H9 (cell line): ENCODE data around the gene COQ10B. TPM values are rescaled to one million over a fixed set of nuclear protein-coding genes. Genes with fewer than 3 reads are reported as not detected.

ENCODE experiments used
- DNase-seq: peaks from one replicate; pipeline ENCODE4 v3.0.0-alpha.2; 2017
- H2AFZ ChIP-seq: one replicate; pipeline ENCODE4 v1.6.1; 2013; ENCODE audit warnings: mild to moderate bottlenecking, low read length, control low read depth, moderate library complexity
- H2AK5ac ChIP-seq: 2 replicates; pipeline ENCODE4 v1.6.1; 2013; ENCODE audit warnings: low read length, control low read depth, mixed read lengths; ENCODE audit not compliant: insufficient read length
- H2BK120ac ChIP-seq: one replicate; pipeline ENCODE4 v1.6.1; 2013; ENCODE audit warnings: low read depth, mild to moderate bottlenecking, low read length, control low read depth, inconsistent platforms; ENCODE audit not compliant: poor library complexity, severe bottlenecking
- H2BK12ac ChIP-seq: 2 replicates; pipeline ENCODE4 v1.6.1; 2013; ENCODE audit warnings: low read length, control low read depth, mixed read lengths, low read depth; ENCODE audit not compliant: insufficient read length
- H2BK15ac ChIP-seq: 2 replicates; pipeline ENCODE4 v1.6.1; 2013; ENCODE audit warnings: low read depth, low read length, control low read depth
- H2BK20ac ChIP-seq: one replicate; pipeline ENCODE4 v1.6.1; 2013; ENCODE audit warnings: low read depth, mild to moderate bottlenecking, low read length, control low read depth, inconsistent platforms; ENCODE audit not compliant: poor library complexity, severe bottlenecking
- H2BK5ac ChIP-seq: 2 replicates; pipeline ENCODE4 v1.6.1; 2013; ENCODE audit warnings: low read length, control low read depth, mixed read lengths; ENCODE audit not compliant: insufficient read length
- H3K14ac ChIP-seq: 2 replicates; pipeline ENCODE4 v1.6.1; 2013; ENCODE audit warnings: low read length, control low read depth; ENCODE audit not compliant: insufficient read depth
- H3K18ac ChIP-seq: 2 replicates; pipeline ENCODE4 v1.6.1; 2013; ENCODE audit warnings: low read depth, mild to moderate bottlenecking, mixed read lengths, low read length, control low read depth; ENCODE audit not compliant: insufficient read length
- H3K23ac ChIP-seq: 2 replicates; pipeline ENCODE4 v1.6.1; 2013; ENCODE audit warnings: low read length, control low read depth, mixed read lengths, low read depth; ENCODE audit not compliant: insufficient read length
- H3K23me2 ChIP-seq: 2 replicates; pipeline ENCODE4 v1.6.1; 2013; ENCODE audit warnings: low read depth, mild to moderate bottlenecking, mixed read lengths, low read length, control low read depth; ENCODE audit not compliant: insufficient read length, poor library complexity, severe bottlenecking
- H3K27ac ChIP-seq: 2 replicates; pipeline ENCODE4 v1.5.1; 2013; ENCODE audit warnings: low read length, control low read depth, mixed read lengths, low read depth; ENCODE audit not compliant: insufficient read length
- H3K27me3 ChIP-seq: 2 replicates; pipeline ENCODE4 v1.6.1; 2013; ENCODE audit warnings: low read length, control low read depth, inconsistent platforms; ENCODE audit not compliant: insufficient read depth
- H3K4ac ChIP-seq: 2 replicates; pipeline ENCODE4 v1.6.1; 2013; ENCODE audit warnings: low read depth, mild to moderate bottlenecking, control low read depth, inconsistent platforms, low read length, moderate library complexity
- H3K4me1 ChIP-seq: 2 replicates; pipeline ENCODE4 v1.6.1; 2013; ENCODE audit warnings: low read length, control low read depth, inconsistent platforms; ENCODE audit not compliant: insufficient read depth
- H3K4me2 ChIP-seq: 2 replicates; pipeline ENCODE4 v1.6.1; 2013; ENCODE audit warnings: low read length, control low read depth, mixed read lengths; ENCODE audit not compliant: insufficient read length, insufficient read depth
- H3K56ac ChIP-seq: 2 replicates; pipeline ENCODE4 v1.6.1; 2013; ENCODE audit warnings: low read depth, mild to moderate bottlenecking, mixed read lengths, low read length, control low read depth; ENCODE audit not compliant: insufficient read length
- H3K79me1 ChIP-seq: 2 replicates; pipeline ENCODE4 v1.6.1; 2013; ENCODE audit warnings: low read depth, mild to moderate bottlenecking, moderate library complexity, low read length, control low read depth, inconsistent platforms; ENCODE audit not compliant: insufficient read depth, poor library complexity, severe bottlenecking
- H3K79me2 ChIP-seq: 2 replicates; pipeline ENCODE4 v1.6.1; 2013; ENCODE audit warnings: low read length, control low read depth, inconsistent platforms; ENCODE audit not compliant: insufficient read depth
- H3K9ac ChIP-seq: 2 replicates; pipeline ENCODE4 v1.6.1; 2013; ENCODE audit warnings: low read length, control low read depth, mixed read lengths; ENCODE audit not compliant: insufficient read length; ENCODE audit errors: extremely low read depth
- H3K9me3 ChIP-seq: one replicate; pipeline ENCODE4 v1.6.1; 2013; ENCODE audit warnings: low read depth, low read length, inconsistent platforms; ENCODE audit not compliant: control insufficient read depth
- H3T11ph ChIP-seq: one replicate; pipeline ENCODE4 v1.6.1; 2013; ENCODE audit warnings: mild to moderate bottlenecking, low read length, control low read depth, inconsistent platforms
- H4K20me1 ChIP-seq: one replicate; pipeline ENCODE4 v1.6.1; 2013; ENCODE audit not compliant: control insufficient read depth, insufficient read length, insufficient read depth
- H4K5ac ChIP-seq: 2 replicates; pipeline ENCODE4 v1.6.1; 2013; ENCODE audit warnings: low read depth, mild to moderate bottlenecking, mixed read lengths, low read length, control low read depth; ENCODE audit not compliant: insufficient read length
- H4K8ac ChIP-seq: replicated peaks from 2 replicates; pipeline ENCODE4 v1.6.1; 2013; ENCODE audit warnings: low read length, control low read depth, mixed read lengths, low read depth; ENCODE audit not compliant: insufficient read length
- H4K91ac ChIP-seq: 2 replicates; pipeline ENCODE4 v1.6.1; 2013; ENCODE audit warnings: low read depth, mild to moderate bottlenecking, moderate library complexity, mixed read lengths, low read length, control low read depth; ENCODE audit not compliant: insufficient read length
- H3K27ac Mint-ChIP-seq, 3 experiments: 2 replicates in 2 of 3; 3 replicates in 1 of 3; pipeline ENCODE4 v1.8.0; 2020 to 2021; ENCODE audit warnings: mixed read lengths in 3 of 3, mild to moderate bottlenecking in 1 of 3, moderate library complexity in 1 of 3
- H3K27me3 Mint-ChIP-seq: 2 replicates; pipeline ENCODE4 v1.8.0; 2021; ENCODE audit warnings: low read depth, mild to moderate bottlenecking, moderate library complexity, mixed read lengths
- H3K36me3 Mint-ChIP-seq, 3 experiments: 2 replicates in 2 of 3; 3 replicates in 1 of 3; pipeline ENCODE4 v1.8.0; 2020 to 2021; ENCODE audit warnings: low read depth in 3 of 3, mixed read lengths in 3 of 3; ENCODE audit not compliant: insufficient read depth in 1 of 3
- H3K4me1 Mint-ChIP-seq, 2 experiments: 2 replicates each; pipeline ENCODE4 v1.8.0; 2020; ENCODE audit warnings: mixed read lengths in 2 of 2
- H3K4me3 Mint-ChIP-seq, 2 experiments: 2 replicates in 1 of 2; 3 replicates in 1 of 2; pipeline ENCODE4 v1.8.0; 2020 to 2021; ENCODE audit warnings: mild to moderate bottlenecking in 2 of 2, mixed read lengths in 2 of 2, moderate library complexity in 1 of 2
- H3K9me3 Mint-ChIP-seq, 2 experiments: 2 replicates in 1 of 2; 3 replicates in 1 of 2; pipeline ENCODE4 v1.8.0; 2020; ENCODE audit warnings: mild to moderate bottlenecking in 2 of 2, mixed read lengths in 2 of 2, moderate library complexity in 1 of 2
- CTCF ChIP-seq: fragments of 200-600 bp; sonication (generic); conservative IDR thresholded peaks from 3 replicates; pipeline ENCODE4 v1.8.0; 2021; ENCODE audit warnings: antibody characterized with exemption, mild to moderate bottlenecking
- WGBS: extraction: QIAGEN DNeasy Blood & Tissue Kit; methylation state at CpG from one replicate; pipeline ENCODE4 v1.1.7; 2013; ENCODE audit warnings: missing lambda C conversion rate, low lambda C conversion rate, mixed read lengths; ENCODE audit not compliant: insufficient read length; ENCODE audit errors: extremely low coverage; 5-methylcytosine and 5-hydroxymethylcytosine counted together
- total RNA-seq: library from RNA; stranded (reverse); gene quantifications from 2 replicates; pipeline ENCODE4 v1.2.1, GENCODE V29; 2021

COQ10B gene
- total RNA-seq, 1 experiment from 2014 or later = 16.2 TPM

DNA sequence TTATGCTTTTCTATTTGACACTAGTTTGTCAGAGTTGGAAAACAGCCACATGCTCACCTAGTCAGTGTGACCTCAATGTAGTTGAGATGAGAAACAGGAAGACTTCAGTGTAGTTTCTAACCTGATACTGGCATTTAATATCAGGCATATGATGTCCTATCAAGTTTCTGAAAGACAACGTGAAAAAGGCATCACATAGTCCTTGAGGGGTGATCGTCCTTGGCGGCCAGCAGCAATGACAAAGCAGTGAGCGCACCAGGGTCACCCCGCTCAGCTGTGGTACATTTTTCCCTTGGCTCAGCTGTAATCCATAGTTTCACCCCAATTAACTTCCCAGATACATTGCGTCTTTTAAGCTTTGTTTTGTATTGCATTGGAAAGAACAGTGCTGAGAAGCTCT lies 51.2 kb downstream of the COQ10B start:
- H2BK120ac ChIP-seq = no peak overlapping the region
- Mint-ChIP-seq H3K27me3 (no peaks in the 10 kb centered on the region), H3K4me1 (peaks cover 10 to 14% of the 10 kb centered on the region in 2 experiments), H3K4me3 (no peak overlapping the region), H3K27ac (peak overlapping the region in 1 of 3 experiments; percentile 81; a peak in 3 of 7 replicates), H3K9me3 (no peaks in the 10 kb centered on the region; a peak in 1 of 5 replicates), H3K36me3 (peaks cover 31 to 50% (median 45%) of the 10 kb centered on the region in 3 experiments)
- H4K5ac ChIP-seq = no peak overlapping the region
- DNase-seq = no peak
- no peak overlapping the region for H3T11ph ChIP-seq
- no peak overlapping the region for H2BK12ac ChIP-seq
- H3K23ac ChIP-seq = no peak overlapping the region
- H3K79me2 ChIP-seq = peaks cover 14% of the 10 kb centered on the region; the same call in 1 of the 2 replicates
- H3K27me3 ChIP-seq = no peaks in the 10 kb centered on the region
- no peak overlapping the region for H3K4ac ChIP-seq
- no CpG with 5 or more reads among the region's 6 CpGs for WGBS
- no peak for TF ChIP-seq CTCF
- H3K23me2 ChIP-seq = no peaks in the 10 kb centered on the region
- no peak overlapping the region for H3K9ac ChIP-seq
- no peak overlapping the region for H2AK5ac ChIP-seq
- no peak overlapping the region for H3K27ac ChIP-seq
- H4K20me1 ChIP-seq = no peaks in the 10 kb centered on the region
- H4K8ac ChIP-seq = no peak overlapping the region
- H3K9me3 ChIP-seq = no peaks in the 10 kb centered on the region
- H3K4me2 ChIP-seq = no peak overlapping the region
- no peak overlapping the region for H2AFZ ChIP-seq
- H3K79me1 ChIP-seq = no peaks in the 10 kb centered on the region
- H3K56ac ChIP-seq = no peak overlapping the region
- no peak overlapping the region for H2BK20ac ChIP-seq
- no peaks in the 10 kb centered on the region; the same call in 1 of the 2 replicates for H3K4me1 ChIP-seq
- H3K14ac ChIP-seq = no peak overlapping the region
- H3K18ac ChIP-seq = no peak overlapping the region
- no peak overlapping the region for H2BK5ac ChIP-seq
- no peak overlapping the region for H2BK15ac ChIP-seq
- no peak overlapping the region for H4K91ac ChIP-seq
